GM12875 (cell line): Measurements from ENCODE around the gene ENKD1.

Source experiments
- H3K4me3 ChIP-seq: one replicate; pipeline ENCODE4 v1.5.1; 2011; ENCODE audit warnings: low read depth, low read length, control low read depth
- TF ChIP-seq, protein P1 (sequence below): IDR thresholded peaks from 2 replicates; pipeline ENCODE4 v1.5.1; 2011; ENCODE audit warnings: low read depth, mild to moderate bottlenecking, control low read depth, inconsistent platforms, low read length, moderate library complexity, borderline replicate concordance; ENCODE audit not compliant: insufficient read depth

ENKD1 gene

DNA sequence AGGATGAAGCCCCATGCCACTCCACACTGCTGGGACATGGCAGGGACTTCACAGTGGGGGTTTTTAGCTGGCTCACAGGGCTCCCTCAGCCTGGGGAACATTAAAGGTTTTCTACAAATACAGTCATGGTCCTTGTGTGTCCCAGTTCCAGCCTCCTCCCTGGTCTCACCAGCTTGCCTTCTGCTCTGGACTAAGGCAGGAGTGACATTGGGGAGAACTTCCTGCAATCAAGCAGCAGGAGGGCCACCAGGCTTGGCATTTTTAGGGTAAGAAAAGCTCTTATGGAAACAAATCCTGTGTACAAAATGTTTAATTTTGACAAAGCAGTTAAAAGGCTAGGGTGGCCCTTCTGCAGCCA is 3.9 kb downstream of the ENKD1 start:
- TF ChIP-seq, protein P1, sequence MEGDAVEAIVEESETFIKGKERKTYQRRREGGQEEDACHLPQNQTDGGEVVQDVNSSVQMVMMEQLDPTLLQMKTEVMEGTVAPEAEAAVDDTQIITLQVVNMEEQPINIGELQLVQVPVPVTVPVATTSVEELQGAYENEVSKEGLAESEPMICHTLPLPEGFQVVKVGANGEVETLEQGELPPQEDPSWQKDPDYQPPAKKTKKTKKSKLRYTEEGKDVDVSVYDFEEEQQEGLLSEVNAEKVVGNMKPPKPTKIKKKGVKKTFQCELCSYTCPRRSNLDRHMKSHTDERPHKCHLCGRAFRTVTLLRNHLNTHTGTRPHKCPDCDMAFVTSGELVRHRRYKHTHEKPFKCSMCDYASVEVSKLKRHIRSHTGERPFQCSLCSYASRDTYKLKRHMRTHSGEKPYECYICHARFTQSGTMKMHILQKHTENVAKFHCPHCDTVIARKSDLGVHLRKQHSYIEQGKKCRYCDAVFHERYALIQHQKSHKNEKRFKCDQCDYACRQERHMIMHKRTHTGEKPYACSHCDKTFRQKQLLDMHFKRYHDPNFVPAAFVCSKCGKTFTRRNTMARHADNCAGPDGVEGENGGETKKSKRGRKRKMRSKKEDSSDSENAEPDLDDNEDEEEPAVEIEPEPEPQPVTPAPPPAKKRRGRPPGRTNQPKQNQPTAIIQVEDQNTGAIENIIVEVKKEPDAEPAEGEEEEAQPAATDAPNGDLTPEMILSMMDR = no peak
- H3K4me3 ChIP-seq = no peak overlapping the region

DNA sequence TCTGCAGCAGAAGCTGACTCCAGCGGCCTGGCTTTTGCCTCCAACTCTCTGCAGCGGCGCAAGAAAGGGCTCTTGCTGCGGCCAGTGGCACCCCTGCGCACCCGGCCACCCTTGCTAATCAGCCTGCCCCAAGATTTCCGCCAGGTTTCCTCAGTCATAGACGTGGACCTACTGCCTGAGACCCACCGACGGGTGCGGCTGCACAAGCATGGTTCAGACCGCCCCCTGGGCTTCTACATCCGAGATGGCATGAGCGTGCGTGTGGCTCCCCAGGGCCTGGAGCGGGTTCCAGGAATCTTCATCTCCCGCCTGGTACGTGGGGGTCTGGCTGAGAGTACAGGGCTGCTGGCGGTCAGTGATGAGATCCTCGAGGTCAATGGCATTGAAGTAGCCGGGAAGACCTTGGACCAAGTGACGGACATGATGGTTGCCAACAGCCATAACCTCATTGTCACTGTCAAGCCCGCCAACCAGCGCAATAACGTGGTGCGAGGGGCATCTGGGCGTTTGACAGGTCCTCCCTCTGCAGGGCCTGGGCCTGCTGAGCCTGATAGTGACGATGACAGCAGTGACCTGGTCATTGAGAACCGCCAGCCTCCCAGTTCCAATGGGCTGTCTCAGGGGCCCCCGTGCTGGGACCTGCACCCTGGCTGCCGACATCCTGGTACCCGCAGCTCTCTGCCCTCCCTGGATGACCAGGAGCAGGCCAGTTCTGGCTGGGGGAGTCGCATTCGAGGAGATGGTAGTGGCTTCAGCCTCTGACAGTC is 4.5 kb downstream of the ENKD1 start:
- no peak overlapping the region for H3K4me3 ChIP-seq
- TF ChIP-seq, protein P1 = no peak

- H3K4me3 ChIP-seq = peak overlapping the region; percentile 63
- TF ChIP-seq, protein P1 = no peak
These were observed 5.3 kb downstream of the ENKD1 start for GRCh38 chr16:67661101-67661761.

DNA sequence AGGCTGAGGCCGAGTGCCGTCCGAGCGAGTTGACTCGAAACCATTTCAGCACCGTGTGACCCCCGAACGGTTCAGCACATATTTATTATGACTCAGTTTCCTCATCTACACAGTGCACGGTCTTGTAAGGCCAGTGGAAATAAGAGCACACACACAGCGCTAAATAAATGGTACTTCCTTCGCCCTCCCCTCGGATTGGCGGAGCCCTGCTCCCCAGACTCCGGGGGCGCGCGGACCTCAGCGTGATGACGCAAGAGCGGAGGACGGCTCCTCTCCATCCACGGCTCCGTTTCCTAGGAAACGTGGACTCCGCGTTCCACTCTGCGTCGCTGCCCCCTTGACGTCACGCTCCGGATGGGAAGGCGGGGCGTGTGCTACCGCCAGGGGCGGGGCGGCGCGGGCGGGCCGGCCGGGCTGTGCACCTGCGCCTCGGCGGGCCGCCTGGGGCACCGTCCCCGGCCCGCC is 6.0 kb downstream of the ENKD1 start, which contains the start of gene PARD6A:
PARD6A (plus strand) TSS at position 397 of the 465 bp plus-strand sequence. CDS start 79 bp downstream, outside the sequence.
- peak within 1 kb of the TSS; percentile 72 for H3K4me3 ChIP-seq
- TF ChIP-seq, protein P1 = 0 out of 2 replicates have a peak, but pooled peaks have one; percentile 3

DNA sequence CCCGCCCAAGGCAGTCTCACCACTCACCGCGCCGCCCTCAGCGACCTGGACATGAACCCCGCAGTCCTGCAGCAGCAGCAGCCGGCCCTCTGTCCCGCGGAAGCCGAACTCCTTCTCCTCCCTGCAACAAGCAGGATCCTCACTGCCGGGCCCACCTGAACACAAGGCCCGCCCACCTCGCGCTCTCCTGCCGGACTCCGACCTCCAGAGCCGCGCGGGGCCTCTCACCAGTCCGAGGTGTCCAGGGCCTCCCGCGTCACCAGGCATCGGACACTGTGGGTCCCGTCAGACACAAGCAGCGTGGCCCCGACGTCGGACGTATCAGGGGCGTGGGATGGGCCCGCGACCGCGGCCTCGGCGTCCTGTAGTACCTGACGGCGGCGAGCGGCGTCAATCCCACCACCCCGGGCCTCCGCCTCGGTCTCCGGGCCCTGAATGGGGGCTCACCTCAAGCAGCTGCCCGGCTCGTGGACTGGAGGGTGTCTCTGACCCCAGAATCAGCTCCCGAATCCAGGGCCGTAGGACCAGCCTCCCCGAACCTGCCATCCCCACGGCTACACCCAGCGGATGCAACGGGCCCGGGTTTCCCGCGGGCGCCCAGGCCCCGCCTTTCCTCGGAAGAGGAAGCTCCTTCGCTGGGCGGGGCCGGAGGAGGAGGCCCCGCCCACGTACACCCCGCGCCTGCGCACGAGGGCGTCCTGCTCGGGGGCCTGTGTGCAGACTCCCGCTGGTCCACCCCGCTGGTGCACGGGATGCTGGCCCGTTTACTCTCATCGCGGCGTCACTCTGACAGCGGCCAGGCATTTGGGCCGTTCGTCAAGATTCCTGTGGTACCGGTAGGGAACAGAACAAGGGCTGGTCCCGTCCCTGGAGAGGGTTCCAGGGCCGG is 6.6 kb downstream of the ENKD1 start, which contains the start of gene ACD:
ACD (minus strand) TSS at position 586 of the 889 bp plus-strand sequence; CDS start at position 546, 40 bp downstream.
- TF ChIP-seq, protein P1 = no peak

GRCh38 chr16:67658849-67659674 is 7.5 kb downstream of the ENKD1 start:
- H3K4me3 ChIP-seq = peak overlapping the region; percentile 72
- TF ChIP-seq, protein P1 = no peak

More for the DNA sequence above, 6.6 kb downstream of the ENKD1 start, which contains the start of gene ACD:
- H3K4me3 ChIP-seq = peak within 1 kb of the TSS; percentile 72
